GM12874 (cell line): Measurements from ENCODE around the gene UBFD1.
A peak's percentile ranks its signal among the peaks of the same experiment; 100 is the strongest.

Experiments used
- TF ChIP-seq, protein P1 (sequence below): IDR thresholded peaks from 2 replicates; pipeline ENCODE4 v1.5.1; 2011; ENCODE audit warnings: low read depth, mild to moderate bottlenecking, control low read depth, low read length, moderate library complexity; ENCODE audit not compliant: insufficient read depth

UBFD1 gene, protein sequence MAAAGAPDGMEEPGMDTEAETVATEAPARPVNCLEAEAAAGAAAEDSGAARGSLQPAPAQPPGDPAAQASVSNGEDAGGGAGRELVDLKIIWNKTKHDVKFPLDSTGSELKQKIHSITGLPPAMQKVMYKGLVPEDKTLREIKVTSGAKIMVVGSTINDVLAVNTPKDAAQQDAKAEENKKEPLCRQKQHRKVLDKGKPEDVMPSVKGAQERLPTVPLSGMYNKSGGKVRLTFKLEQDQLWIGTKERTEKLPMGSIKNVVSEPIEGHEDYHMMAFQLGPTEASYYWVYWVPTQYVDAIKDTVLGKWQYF

DNA sequence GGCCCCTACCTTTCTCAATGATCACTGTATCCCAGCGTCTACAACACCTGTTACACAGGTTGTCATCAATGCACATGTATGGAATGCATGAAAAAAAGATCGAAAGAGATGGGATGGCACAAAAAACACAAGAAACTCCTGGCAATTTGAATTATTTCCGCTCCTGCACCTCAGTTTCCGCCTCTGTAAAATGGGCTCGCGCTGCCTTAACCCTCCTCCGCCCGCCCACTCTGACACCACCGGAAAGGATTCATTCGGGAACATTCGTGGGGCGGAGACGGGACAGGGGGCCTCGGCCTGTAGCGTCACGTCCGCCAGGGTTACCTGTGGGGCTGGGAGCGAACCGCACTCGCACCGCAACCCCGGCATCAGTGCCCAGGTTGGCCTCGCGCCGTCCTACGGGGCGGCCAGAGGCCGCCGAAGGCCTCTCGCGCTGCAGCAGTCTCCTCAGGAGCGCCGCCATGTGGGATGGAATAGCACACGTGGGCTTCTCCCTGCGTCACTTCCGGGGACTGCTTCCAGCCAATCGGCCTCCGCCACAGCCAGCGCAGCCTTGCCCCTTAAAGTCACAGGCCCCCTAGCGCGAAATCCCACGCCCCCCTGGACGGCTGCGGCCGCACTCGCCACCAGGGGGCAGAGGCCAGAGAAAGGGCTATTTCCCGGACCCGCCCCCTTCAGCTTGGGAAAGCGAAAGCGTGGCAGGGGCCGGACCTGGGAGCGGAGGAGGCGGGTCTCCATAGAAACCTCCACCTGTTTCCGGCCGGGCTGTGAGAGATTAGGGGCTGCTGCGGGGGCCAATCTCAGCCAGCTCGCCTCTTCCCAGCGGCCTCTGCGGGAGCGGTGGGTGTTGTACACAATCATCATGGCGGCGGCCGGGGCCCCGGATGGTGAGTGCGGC lies at the start of gene UBFD1, which contains the start of gene EARS2:
UBFD1 (plus strand) TSS at position 847 of the 898 bp plus-strand sequence; CDS start at position 863, 16 bp downstream.
EARS2 (minus strand) TSS at position 470 of the 898 bp plus-strand sequence; CDS start at position 463, 7 bp downstream.
- TF ChIP-seq, protein P1, sequence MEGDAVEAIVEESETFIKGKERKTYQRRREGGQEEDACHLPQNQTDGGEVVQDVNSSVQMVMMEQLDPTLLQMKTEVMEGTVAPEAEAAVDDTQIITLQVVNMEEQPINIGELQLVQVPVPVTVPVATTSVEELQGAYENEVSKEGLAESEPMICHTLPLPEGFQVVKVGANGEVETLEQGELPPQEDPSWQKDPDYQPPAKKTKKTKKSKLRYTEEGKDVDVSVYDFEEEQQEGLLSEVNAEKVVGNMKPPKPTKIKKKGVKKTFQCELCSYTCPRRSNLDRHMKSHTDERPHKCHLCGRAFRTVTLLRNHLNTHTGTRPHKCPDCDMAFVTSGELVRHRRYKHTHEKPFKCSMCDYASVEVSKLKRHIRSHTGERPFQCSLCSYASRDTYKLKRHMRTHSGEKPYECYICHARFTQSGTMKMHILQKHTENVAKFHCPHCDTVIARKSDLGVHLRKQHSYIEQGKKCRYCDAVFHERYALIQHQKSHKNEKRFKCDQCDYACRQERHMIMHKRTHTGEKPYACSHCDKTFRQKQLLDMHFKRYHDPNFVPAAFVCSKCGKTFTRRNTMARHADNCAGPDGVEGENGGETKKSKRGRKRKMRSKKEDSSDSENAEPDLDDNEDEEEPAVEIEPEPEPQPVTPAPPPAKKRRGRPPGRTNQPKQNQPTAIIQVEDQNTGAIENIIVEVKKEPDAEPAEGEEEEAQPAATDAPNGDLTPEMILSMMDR, result peak; percentile 91

DNA sequence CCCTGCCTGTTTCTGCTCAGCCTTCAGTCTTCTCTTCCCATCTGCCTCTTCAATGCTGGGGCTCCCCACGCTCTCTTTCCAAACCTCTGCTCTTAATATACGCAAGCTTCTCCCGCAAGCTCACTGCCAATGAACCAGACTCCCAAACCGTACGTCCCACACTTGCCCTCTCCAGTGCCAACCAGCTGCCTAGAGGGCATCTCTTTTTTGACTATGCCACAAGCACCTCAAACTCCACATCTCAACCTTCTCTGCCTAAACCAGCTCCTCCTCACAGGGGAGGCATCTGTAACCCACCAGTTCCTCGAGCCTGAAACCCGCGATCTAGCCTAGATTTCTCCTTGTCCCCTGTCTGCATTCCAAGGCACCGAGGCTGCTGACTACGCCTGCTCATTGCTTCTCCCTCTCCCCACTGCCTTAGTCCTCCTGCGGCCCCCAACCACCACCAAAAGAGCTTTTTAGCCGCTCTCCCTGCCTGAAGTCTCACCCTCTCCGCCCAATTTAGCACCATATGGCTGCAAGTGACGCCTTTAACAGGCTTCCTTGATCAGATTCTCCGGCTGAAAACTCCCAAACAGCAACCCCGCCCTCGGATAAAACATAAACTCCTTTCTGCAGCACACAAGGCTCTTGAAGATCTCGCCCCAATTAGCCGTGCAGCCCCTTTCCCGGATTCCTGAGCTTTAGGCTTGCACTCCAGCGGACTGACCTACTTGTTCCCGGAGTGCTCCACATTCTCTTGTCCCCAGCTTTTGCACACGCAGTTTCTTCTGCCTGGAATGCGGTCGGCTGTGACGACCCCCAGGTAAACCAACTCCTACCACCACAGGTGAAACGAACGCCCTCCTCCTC lies 48.7 kb upstream of the UBFD1 start:
- TF ChIP-seq, protein P1, result no peak

DNA sequence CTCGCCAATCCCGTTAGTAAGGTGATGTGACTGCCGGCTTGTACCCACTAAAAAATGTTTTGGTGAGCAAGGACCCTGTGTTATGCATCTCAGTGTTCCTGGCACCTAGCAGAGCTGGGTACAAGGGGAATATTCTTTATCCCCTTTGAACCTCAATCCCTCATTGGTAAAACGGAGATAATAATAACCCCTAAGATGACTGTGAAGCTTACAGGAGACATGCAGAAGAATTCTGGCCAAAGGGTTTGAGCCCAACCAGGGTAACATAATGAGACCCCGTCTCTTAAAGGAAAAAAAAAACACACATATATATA lies 48.1 kb upstream of the UBFD1 start:
- TF ChIP-seq, protein P1, result no peak

DNA sequence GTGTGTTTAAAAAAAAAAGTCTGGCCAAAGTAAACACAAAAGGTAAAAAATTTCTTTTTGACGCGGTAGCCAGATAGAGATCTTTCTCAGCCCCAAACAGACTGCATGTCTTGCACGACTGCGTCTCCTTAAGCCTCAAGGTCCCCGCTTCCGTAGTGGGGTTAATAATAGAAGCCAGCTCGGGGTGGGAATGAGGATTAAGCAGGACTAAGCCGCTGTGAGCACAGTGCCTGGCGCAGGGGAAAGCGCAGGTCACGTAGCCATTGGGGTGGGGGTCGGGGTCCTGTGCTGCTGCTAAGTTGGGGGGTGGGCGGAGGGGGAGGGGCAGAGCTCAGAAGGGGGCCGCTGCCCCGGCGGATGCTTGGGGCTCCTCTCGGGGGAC lies 47.8 kb upstream of the UBFD1 start:
- TF ChIP-seq, protein P1, result no peak

DNA sequence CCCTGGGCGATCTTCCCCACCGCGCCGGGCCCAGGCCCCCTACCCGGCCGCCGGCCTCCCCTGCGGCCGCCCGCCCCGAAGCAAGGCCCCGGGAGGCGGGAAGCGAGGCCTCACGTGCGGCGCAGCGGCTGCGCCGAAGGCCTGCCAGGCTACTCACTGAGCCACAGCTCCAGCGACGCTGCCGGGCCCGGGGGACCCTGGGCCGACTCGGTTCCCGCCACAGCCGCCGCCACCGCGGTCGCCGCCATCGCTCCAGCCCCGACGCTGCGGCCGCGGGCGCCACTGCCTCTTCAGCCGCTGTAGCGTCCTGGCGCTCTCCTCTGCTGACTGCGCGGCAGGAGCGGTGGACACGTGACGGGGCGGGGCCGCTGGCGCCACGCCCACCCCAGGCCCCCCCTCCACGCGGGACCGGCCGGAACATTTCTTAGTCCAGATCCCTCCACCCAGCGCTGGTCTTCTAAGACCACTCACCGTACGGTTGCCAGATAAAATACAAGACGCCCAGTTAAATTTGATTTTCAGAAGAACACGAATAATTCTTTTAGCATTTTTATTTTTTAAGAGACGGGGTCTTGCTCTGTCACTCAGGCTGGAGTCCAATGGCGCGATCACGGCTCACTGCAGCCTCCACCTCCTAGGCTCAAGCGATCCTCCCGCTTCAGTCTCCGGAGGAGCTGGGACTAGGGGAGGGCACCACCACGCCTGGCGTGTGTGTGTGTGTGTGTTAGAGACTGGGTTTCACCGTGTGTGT lies 47.2 kb upstream of the UBFD1 start, which contains the start of gene GGA2:
GGA2 (minus strand) TSS at position 331 of the 751 bp plus-strand sequence; CDS start at position 248, 83 bp downstream.
- TF ChIP-seq, protein P1, result no peak

DNA sequence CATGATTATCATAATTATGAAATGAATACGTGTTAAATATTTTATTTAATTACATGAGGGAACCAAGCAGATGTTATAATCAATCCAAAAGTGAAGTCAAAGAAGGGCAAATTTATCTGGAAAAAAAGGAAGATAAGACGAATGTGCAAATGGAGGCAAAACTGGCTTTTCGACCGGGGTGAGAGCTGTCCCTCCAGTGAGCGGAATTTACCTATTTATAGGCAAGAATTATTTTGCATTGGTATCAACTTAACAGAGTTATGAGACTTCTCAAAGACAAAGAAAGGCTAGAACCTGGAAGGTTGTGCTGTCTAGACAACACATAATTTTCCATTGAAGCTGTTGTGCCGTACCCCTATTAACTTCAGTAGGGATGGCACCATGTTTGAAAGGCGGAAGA lies 45.8 kb upstream of the UBFD1 start:
- TF ChIP-seq, protein P1, result no peak
